NCI-H128 (cell line): ENCODE results near the gene PPDPF.

Experiments used
- DNase-seq: peaks from one replicate; lab custom pipeline; 2025; ENCODE audit not compliant: unreplicated experiment; lab: John Stamatoyannopoulos, UW

Gene PPDPF

DNA sequence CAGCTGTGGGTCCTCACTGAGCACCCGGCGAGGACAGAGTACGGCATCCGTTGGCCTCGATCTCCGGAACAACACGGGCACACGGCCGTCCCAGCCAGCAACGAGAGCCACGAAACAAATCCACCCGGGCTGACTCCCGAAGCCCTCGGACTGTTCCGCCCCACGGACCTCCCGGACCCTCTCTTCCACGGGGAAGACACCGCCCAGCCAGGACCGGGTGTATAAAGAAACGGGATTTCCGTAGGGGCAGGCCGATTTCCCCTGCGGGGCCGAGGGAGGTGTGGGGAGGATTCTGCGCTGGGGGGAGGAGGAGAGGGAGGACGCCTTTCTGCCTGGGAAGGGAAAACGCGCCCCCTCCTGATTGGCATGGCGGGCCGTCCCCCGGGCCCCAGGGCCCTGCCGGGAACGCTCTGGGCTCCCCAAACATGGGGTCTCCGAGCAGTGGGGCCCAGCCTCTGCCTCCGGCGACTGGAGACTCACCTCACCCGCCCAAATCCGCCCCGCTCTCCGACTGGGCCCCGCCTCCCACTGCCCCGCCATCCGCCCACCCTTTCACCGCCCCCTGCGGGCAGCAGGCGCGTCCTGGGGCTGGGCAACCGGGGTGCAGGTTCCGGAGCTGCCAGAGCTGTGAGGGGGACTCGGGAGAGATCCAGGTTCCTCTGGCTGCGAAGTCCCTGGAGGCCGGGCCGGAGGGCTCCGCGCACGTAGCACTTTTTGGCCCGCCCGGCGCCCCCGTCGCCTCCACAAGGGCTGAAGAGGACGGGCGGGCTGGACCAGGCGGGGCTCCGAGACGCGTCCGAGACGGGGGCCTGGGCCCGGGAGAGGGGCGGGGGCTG, 679 bp upstream of the PPDPF start:
- no peak for DNase-seq

DNA sequence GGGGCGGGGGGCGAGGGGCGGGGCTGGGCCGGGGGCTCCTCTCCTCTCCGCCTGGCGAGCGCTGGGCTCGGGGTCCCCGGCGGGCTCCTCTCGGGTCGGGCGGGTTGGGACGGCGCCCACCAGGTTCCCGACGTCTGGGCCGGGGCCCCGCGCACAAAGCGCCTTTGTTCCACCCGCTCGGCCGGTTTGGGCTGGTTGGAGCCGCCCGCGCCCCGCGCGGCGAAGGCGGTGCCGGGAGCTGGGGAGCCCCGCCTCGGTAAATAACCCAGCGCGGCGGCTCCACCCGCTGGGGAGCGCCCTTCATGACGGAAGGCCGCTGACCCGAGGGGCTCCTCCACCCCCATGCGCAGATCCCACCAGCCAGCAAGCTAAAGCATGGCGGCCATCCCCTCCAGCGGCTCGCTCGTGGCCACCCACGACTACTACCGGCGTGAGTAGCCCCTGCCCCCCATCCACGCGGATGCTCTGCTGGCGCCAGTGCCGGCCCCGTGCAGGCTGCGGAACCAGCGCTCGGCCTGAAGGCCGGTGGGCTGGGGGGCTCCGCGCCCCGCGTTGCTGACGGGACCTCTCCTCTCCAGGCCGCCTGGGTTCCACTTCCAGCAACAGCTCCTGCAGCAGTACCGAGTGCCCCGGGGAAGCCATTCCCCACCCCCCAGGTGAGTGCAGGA, 503 bp downstream of the PPDPF start:
- peak; percentile 67 for DNase-seq

DNA sequence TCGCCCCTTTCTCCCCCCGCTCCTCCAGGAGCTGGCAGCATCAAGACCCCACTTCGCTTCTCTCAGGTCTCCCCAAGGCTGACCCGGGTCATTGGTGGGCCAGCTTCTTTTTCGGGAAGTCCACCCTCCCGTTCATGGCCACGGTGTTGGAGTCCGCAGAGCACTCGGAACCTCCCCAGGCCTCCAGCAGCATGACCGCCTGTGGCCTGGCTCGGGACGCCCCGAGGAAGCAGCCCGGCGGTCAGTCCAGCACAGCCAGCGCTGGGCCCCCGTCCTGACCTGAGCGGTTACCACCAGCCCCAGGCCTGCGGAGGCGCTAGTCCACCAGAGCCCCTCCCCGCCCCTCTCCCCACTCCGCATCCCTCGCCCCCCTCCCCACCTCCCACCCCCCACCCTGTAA, 1.0 kb downstream of the PPDPF start:
- DNase-seq, result no peak

DNA sequence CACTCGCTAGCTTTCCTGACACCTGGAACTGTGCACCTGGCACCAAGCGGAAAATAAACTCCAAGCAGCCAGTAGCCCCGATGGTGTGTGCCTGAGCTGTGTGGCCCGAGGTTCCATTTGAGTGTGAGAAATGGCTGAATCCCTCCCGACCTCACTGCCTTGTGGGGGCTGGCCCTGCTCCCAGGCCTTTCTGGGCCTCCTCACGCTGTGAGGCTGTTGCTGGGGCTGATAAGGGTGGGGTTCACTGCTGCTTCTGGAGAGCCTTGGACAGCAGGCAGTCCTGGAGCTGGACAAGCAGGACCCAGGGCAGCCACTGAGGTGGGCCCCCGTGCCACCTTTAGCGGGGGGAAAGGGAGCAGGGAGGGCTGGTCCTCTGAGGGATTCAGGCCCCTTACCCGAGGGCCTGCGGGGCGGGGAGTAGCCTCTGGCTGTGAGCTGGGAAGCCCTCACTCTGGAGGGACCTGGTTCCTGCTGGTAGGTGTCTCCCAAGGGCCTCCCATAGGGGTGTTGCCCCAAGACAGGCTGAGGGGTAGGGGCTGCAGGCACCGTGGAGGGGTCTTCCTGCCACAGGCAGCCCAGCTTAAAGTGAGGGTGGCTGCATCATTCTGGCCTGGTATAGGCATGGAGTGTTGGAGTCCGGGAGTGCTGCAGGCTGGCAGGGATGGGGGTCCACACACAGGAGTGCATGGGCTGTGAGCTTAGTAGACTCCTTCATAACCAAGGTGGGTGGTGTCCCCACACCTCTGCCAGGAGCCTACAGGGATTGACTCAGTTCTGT, 1.7 kb downstream of the PPDPF start:
- DNase-seq, result no peak

DNA sequence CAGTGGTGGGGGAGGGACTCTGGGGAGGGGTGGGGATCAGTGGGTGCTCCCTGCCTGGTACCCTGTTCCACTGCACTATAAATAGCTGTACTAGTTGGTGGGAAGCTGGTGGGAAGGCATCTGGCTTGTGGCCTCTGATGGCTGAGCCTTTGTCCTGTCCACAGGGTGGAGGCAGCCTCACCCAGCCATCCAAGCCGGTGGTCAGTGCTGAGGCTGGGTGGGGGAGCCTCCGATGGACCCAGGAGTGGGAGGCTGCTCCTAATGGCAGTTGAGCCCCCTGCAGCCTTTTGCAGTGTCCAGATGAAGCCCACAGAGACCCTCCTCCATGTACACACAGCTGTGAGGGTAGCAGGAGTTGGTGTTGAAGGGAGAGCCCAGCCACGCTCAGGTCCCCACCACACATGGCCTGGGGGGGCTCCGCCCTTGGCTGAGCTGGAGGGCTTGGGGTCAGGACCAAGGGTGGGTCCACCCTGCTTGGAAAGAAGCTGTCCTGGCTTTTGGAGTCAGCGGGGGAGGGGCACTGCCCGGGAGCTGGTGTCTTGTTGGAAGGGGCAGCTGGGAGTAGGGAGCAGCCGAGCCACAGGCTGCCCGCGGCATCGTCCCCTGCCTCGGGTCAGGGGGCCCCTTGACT, 2.5 kb downstream of the PPDPF start:
- no peak for DNase-seq

DNA sequence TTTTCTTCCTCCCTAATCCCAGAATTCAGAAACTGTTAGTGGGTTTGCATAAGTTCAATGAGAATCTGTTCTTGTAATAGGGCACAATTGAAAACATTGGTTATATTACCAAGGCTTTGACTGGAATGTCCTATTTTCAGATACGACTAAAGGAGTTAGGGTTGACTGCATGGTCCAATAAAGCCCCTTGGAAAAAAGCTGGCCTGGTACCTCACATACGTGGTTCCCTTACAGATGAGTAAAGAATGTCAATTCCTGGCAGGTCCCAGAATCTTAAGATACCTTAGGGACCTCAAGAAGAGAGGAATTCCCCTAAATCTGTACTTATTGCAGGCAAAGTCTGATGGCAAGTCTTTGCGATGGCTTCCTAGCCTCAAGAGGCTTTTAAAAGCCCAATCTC, 4.6 kb downstream of the PPDPF start:
- DNase-seq, result no peak

DNA sequence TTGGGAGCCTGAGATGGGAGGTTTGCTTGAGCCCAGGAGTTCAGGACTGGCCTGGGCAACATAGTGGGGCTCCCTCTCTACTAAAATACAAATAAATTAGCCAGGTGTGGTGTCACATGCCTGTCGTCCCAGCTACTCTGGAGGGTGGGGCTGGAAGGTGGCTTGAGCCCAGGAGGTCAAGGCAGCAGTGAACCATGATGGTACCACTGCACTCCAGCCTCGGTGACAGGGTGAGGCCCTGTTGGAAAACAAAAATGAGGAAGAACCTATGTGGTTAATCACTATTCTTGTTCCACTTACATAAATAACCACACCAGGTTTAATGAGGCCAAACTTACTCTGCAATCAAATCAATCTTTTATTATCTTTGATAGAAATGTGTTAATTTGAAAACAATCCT, 5.4 kb downstream of the PPDPF start:
- DNase-seq, result no peak

DNA sequence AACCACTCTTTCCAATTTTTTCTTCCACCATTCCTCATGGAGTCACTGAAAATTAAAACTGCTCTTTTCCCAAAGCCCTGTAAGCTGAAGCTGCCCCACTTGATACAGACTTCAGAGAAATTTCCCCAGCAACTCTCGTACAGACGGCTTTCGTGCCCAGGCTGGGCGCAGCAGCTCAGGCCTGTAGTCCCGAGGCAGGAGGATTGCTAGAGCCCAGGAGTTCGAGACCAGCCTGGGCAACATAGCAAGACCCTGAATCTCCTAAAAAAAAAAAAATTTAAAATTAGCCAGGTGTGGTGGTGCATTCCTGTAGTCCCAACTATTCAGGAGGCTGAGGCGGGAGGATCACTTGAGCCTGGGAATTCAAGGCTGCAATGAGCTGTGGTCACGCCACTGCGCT, 6.6 kb downstream of the PPDPF start:
- no peak for DNase-seq

DNA sequence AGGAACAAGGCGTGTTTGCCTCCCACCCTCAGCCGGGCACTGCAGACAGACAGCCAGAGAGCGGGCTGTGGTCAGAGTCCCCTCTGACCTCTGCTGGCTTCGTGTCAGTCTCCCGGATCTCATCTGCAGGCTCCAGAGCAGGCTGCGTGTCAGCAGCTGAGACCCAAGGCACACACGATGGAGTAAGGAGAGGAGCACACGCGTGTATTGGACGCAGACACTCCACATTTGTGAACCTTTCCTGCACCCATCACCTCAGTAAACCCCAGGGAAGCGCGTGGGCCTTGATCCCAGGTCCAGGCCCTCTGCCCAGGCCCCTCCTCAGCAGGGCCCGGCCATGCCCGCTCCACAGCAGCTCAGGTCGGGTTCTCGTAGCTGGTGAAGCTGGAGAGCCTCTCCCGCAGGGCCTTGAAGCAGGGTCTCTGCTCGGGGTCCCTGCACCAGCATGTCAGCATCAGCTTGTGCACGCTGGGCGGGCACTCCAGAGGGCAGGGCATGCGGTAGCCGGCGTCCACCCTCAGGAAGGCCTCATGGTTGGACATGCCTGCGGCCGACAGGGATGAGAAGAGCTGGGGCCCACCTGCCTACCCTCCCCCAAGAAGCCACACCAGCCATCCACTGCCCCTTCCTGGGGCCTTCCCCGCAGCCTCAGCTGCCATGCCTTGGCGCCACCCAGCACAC, 8.8 kb downstream of the PPDPF start:
- DNase-seq, result no peak

DNA sequence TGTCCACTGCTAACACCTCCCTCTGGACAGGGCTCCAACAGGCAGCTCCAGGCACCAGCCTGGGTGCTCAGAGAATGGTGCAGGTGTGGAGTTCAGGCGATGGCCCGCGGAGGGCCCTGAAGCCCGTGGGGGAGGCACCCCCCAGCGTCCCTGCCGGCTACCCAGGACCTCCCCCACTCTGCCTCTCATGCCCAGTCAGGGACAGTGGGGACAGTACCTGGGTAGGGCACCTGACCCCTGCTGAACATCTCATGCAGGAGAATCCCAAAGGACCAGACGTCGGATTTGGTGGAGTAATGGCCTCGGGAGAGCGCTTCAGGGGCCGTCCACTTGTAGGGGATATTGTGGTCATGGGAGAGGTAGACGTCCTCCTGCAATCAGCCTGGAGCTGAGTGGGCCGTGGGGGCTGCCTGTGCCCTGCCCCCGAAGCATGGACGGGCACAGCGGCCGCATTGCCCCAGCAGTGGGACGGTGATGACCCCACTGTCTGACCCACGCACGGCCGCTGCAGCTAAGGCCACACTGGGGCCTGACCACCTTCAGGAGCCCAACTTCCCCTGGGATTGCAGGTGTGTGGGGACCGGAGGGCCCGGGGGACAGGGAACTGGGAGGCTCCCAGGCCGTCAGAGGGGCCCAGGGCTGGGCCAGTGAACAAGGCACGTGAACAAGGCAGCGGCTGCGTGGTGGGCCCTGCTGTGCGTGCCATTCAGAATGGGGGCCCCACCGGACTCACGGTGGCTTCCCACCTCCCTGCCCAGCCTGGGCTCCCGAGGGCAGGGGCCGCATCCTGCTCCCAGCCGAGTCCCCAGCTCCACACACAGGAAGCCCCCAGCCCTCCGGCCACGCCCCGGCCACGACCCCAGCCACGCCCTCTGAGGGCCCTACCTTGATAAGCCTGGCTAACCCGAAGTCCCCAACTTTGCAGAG, 9.6 kb downstream of the PPDPF start:
- no peak for DNase-seq

DNA sequence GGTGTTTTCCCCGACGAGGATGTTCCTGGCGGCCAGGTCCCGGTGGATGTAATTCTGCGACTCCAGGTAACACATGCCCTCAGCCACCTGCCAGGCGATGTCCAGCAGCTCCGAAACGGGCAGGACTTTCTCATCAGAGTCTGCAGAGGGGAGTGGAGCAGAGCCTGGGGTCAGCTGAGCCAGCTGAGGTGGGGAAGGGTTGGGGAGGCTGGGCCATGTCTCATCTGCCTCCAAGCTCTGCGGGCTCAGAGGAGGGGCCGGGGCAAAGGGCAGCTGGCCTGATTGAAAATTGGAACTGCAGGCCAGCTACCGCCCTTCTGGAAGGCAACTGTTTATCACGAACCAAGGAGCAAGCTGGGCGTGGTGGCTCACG, 10.2 kb downstream of the PPDPF start:
- DNase-seq, result no peak

DNA sequence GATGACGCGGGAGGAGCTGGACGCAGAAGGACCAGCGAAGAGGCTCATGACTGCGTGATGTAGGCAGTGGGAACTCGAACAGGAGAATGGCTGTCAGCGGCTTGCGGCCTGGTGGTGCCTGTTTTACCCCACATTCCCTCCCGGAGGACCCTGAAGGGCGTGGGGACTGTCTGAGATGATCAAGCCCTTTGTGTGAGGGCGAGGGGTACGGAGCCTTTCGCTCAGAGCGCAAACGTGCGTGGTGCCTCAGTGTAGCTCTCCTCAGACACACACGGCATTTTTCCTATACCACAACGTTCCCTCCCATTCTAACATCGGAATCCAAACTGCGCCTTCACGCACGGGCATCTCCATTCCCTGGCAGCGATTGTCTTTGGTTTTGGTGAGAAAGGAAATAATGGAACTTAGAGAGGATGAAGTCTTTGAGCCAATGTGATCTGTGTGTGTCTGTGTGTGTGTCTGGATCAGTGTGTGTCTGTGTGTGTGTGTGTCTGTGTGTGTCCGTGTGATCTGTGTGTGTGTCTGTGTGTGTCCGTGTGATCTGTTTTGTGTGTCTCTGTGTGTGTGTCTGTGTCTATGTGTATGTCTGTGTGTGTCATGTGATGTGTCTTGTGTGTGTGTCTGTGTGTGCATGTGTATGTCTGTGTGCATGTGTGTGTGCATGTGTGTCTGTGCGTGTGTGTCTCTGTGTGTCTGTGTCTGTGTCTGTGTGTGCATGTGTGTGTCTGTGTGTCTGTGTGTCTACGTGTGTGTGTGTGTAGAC, 11.3 kb downstream of the PPDPF start:
- no peak for DNase-seq

DNA sequence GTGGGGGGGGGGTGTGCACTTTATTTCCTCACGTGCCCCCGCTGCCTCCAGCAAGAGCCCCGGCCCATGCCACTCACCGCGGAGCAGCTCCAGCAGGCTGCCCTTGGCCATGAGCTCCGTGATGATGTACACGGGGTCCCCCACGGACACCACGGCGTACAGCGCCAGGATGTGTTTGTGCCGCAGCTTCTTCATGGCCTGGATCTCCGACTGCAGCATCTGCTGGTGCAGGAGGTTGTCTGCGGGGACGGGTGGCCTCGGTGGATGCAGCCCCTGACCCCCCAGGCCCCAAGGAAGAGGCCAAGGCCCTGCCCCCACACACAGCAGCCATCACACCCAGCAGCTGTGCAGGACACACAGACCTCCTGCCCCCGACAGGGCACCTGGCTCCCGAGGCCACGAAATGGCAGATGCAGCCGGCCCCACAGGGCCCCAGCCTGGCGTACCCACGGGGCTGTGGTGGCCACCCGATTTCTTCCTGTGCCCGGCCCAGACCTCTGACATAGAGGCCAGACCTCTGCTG, 11.9 kb downstream of the PPDPF start:
- DNase-seq, result no peak

DNA sequence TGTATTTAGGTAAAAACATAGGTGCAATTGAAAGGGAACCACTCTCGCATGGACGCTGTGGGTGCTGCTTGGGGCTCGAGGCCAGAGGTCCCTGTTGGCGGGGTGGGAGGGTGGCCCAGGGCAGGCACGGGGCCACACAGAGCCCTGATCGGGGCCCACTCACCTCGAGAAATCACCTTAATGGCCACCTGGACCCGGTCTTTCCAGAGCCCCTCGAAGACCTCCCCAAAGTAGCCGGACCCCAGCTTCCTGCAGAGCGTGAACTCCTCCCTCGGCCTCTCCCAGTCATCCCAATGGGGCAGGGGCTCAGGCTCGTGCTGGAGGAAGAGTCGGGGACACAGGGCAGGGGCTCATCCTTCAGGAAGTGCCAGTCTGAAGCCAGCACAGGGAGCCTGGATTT, 12.8 kb downstream of the PPDPF start:
- DNase-seq, result no peak

DNA sequence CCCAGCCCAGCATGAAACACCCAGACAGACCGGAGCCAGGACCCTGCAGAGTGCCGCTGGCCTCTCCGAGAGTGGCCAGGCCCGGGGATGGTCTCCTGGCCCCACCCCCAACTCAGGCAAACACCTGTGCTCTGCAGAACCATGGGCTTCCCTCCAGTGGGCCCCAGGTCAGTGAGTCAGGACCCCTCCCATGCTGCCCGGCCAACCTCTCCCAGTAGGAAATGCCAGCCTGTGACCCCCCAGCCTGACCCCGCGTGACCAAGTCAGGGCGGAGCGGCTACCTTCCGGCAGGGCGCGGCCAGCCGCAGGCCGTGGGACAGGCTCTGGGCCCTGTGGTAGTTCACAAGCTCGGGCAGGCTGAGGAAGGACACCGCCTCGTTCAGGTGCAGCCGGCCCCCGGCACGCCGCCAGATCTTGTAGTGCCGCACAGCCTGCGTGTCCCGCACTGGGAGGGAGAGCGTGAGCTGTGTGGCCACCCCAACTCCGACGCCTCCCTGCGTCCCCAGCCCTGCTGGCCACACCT, 13.4 kb downstream of the PPDPF start:
- no peak for DNase-seq

DNA sequence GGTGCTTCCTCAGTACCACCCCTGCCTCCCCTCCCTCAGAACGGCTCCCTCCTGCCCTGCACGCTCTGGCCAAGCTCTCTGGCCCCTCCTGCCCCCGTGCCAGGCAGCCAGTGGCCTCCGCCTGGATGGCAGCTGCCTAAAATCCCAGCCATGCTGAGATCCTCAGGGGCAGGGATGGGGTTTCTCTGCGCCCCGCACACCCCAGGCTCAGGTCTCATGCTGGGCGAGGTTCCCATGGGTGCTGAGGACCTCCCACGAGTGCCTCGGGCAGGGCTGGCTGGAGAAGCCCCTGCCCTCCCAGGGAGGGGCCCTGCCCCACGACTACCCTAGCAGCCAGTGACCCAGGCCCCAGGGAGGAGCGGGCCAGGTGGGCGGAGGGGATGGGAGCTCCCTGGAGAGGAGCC, 13.9 kb downstream of the PPDPF start:
- DNase-seq, result no peak

DNA sequence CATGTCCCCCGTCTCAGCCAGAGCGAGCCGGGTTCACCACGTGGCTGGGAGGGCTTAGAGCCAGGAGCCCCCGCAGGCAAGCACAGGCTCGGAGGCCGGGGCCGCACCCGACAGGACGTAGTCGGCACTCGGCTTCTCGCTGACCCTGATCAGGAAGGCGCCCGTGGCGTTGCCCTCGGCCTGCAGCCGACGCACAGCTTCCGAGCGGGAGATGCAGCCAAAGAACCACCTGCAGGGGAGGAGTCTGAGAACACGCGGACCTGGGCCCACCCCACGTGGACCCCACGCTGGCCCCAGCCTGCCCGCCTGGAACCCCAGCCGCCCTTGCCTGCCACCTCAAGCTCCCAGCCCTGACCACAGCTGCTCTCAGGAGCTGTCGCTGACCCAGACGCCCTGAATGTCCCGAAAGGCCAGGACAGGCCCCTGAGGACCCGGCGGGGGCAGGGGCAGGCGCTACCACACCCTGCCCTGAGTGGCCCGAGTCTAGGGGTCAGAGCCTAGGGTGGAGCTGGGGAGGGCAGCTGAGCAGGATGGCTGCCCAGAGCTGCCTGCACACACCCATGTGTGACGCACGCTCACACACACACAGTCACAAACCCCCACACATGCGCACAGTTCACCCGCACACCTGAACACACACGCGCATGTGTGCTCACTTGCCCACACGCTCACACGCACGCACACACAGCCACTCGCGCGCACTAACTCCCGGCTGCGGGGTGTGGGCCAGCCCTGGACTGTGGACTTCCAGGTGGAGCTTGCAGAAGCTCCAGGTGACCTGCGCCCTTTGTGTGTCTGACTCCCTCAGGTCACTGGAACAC, 14.5 kb downstream of the PPDPF start:
- DNase-seq, result no peak
